Stimulated activated CD8-positive, alpha-beta memory T cell treated with anti-CD3 and anti-CD28 coated beads, Interleukin-12 subunit alpha, Interleukin-12 subunit beta, amount 100 ng/mL, for 24 hours (primary cell): ENCODE results near the gene HACL1.
"Not testable (repeated sequence)": the region's sequence is repeated elsewhere in the genome, so short reads cannot be mapped to it uniquely, and the experiment has no call there.

Experiments used
- DNase-seq: peaks from one replicate; pipeline ENCODE4 v3.0.0-alpha.2; 2020; ENCODE audit errors: extremely low read depth

HACL1 gene

GRCh38 chr3:15579051-15579450 lies 22.3 kb downstream of the HACL1 start:
- no peak for DNase-seq

GRCh38 chr3:15578289-15578867 lies 23.0 kb downstream of the HACL1 start:
- no peak for DNase-seq

DNA sequence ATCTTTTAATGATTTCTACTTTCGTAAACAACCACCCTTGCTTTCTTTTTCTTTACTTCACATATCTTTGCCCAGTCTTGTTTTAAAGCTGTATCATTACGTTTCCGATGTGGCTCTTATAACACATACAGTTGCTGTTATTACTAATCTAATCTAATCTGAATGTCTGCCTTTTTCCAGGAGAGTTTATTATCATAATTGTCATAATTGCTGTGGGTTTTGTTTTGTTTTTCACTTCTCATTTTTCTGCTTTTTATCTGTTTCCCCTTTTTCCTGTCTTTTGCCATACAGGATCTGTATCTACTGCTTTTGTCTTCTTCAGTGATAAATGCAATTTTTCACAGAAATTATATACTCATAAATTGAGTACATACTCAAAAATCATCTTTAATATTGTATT lies 24.9 kb downstream of the HACL1 start:
- DNase-seq, result no peak

DNA sequence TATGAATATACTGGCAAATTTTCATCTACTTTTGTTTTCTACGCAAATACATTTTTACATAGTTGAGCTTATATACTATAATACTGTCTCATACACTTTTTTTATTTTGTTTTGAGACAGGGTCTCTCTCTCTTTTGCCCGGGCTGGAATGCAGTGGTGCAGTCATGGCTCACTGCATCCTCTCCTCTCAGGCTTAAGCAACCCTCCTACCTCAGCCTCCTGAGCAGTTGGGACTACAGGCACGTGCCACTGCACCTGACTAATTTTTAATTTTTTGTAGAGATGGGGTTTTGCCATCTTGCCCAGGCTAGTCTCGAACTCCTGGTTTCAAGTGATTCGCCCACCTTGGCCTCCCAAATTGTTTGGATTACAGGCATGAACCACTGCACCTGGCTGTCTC lies 25.9 kb downstream of the HACL1 start:
- no peak for DNase-seq

DNA sequence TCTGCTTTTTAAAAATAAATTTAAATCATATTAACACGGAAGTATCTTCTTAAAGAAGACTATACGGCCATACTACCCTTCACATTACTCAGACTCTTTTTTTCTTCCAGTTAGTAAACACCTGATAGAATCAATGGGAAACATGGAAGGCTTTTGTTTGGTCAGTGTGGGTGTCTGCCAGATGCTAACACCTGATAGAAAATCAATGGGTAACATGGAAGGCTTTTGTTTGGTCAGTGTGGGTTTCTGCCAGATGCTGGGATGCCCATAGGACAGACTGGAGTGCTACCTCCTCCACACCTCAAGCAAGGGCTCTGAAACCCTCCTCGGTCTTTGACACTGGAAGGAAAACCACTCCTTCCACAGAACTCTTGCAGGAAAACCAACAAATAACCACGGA lies 29.2 kb downstream of the HACL1 start:
- DNase-seq, result no peak

DNA sequence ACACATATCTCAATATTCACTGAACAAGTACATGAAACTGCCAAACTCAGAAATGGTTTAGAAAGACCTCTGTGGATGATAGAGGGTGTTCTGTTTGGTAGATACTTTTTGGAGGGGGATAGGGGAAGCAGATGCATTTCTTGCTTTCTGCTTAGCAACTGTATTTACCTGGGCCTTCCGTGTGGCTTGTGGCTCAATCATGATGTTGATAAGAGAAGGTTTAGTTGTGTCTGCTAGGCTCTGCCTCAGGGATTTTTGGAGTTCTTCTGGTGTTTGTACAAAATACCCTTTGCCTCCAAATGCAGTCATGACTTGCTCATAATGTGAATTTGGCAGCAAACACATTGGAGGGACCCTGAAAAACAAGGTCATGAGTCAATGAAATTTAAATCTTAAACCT lies 38.2 kb downstream of the HACL1 start:
- no peak for DNase-seq

- DNase-seq, result no peak
Measured at GRCh38 chr3:15562560-15562959, 38.8 kb downstream of the HACL1 start.

- no peak for DNase-seq
Measured at GRCh38 chr3:15558581-15558980, 42.8 kb downstream of the HACL1 start.

DNA sequence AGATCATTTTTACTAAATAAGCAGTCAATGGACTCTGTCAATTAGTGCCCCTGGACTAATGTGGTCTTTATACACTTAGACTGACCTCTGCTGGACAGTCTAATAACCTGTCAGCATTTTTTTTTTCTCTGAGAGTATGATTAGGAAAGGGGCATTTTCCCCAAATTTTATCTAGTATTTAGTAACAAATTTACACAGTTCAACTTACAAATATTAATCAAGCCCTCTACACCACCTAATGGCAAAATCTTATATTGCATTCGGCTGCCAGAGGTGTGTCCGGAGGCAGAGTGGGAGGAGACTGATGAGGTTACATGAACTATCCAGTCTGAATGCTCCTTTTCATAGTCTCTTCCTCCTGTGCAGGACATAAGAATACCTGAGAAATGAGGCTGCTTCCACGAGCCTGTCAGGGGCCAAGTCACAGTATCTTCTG lies 43.8 kb downstream of the HACL1 start:
- DNase-seq, result no peak

DNA sequence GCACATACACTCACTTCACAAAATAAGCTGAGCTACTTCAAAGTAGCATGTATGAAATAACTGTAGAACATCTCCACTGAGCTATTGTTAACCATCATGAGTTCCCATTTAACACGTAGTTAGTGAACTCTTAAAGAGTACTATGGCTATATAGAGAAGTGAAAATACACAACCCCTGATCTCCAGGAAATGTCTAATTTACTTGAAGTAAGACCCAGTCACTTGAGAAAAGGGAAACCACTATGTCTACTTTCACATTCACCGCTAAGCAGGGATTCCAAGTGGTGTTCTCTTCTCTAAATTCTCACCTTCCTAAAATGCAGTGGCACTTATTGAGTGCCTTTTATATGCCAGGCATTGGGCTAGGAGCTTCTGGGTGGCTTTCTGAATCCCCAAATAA lies 44.9 kb downstream of the HACL1 start:
- DNase-seq, result no peak

- no peak for DNase-seq
Measured at GRCh38 chr3:15553749-15554148, 47.6 kb downstream of the HACL1 start.

- no peak for DNase-seq
Measured at GRCh38 chr3:15551902-15552301, 49.5 kb downstream of the HACL1 start.

- no peak for DNase-seq
Measured at GRCh38 chr3:15549846-15550245, 51.5 kb downstream of the HACL1 start.

- no peak for DNase-seq
Measured at GRCh38 chr3:15542614-15543013, 58.8 kb downstream of the HACL1 start.

DNA sequence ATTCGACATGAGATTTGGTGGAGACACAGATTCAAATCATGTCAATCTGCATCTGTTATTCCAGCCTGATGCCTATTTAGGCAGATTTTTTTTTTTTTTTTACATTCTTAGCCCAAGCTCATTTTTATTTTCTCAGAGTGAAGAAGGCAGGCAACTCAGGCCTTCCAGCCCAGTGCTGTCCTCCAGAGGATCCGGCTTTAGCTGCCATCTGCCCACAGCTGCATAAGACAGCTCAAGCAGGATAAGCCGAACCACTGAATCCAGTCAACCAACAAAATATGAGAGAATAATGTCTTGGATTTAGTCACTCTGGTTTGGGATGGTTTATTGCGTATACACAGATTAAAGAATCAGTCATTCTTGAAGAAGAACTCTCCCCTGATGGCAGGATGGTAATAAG lies 60.0 kb downstream of the HACL1 start:
- no peak for DNase-seq

- no peak for DNase-seq
Measured at GRCh38 chr3:15539066-15539465, 62.3 kb downstream of the HACL1 start.

DNA sequence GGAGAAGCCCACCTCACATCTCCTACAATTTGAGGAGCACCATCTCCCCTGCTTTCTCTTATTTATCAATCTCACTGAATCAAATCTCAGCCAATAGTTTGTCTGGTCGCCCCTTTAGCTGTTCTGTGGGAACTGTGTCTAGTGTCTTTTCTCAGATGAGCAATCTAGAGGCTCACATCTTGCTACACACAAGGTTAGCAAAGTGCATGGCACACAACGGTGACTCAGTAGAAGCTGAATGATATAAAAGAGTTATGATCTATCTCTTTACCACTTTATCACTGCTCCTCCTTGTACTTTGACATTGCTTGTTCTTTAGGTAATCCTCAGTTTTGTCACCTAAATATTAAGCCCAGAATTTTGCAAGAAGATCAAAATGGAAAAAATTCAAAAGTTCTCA lies 63.0 kb downstream of the HACL1 start:
- DNase-seq, result no peak

DNA sequence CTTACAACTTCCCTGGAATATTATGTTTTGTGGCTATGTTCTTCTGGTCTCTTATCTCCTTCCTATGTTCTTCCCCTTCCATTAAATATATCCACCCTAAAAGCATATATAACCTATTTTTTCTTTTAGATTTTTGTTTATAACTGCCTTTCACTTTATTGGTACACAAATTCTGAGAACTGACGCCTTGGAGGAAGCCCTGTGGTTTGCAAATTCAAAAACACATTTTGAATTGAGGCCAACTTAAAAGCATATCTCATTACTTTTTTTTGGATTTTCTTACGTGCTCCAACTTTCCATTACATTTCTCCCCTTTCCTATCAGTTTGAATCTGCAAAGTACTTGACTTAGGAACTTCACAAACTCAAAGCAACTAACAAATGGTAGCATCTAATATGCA lies 64.5 kb downstream of the HACL1 start:
- DNase-seq, result no peak

DNA sequence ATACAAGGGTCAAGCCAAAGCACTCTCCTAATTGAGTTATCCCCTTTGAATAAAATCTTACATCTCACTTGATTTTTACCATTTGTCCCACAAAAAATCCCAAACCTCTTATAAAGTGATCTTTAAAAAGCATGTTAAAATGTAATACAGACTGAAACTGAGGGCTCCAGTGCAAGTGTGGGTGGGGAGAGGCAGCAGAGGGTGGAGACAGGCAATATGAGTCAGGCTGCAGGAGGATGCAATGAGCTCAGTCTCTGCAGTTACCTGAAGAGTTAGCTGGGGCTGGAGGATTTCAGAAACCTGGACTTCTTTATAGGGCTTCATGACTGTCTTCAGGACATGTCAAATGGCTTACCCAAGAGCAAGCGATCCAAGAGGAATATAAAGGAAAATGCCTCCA lies 65.6 kb downstream of the HACL1 start:
- no peak for DNase-seq

DNA sequence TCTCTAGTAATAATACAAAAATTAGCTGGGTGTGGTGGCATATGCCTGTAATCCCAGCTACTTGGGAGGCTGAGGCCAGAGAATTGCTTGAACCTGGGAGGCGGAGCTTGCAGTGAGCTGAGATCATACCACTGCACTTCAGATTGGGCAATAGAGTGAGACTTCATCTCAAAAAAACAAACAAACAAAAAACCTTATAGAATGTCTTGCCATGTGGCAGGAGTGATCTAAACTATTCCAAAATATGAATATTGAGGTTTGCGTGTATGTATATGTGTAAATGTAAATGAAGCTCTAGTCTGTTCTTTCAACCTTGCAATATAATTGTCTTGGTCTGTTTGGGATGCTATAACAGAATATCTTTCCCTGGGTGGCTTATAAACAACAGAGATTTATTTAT lies 68.8 kb downstream of the HACL1 start:
- DNase-seq, result not testable (repeated sequence)

- no peak for DNase-seq
Measured at GRCh38 chr3:15531346-15531745, 70.0 kb downstream of the HACL1 start.

GRCh38 chr3:15528854-15529537 lies 72.4 kb downstream of the HACL1 start:
- no peak for DNase-seq

- no peak for DNase-seq
Measured at GRCh38 chr3:15527031-15527459, 74.3 kb downstream of the HACL1 start.

- no peak for DNase-seq
Measured at GRCh38 chr3:15525790-15526189, 75.6 kb downstream of the HACL1 start.
